Activated CD8-positive, alpha-beta memory T cell treated with anti-CD3 and anti-CD28 coated beads for 1 hour (primary cell): ENCODE measurements around the gene SLC39A2.

Experiments used
- DNase-seq, 2 donors: peaks; one replicate each; pipeline ENCODE4 v3.0.0-alpha.2; 2020; ENCODE audit warnings: low read depth in 1 of 2; ENCODE audit errors: extremely low read depth in 1 of 2

The SLC39A2 gene

GRCh38 chr14:21043387-21043973 is 44.4 kb downstream of the SLC39A2 start:
- no peak for DNase-seq

- DNase-seq = no peak
Measured at GRCh38 chr14:21043974-21044618, 45.0 kb downstream of the SLC39A2 start.

- DNase-seq = no peak
Measured at GRCh38 chr14:21047378-21047781, 48.3 kb downstream of the SLC39A2 start.

GRCh38 chr14:21048638-21049037 is 49.5 kb downstream of the SLC39A2 start:
- DNase-seq = no peak

- no peak for DNase-seq
Measured at GRCh38 chr14:21049271-21049673, 50.2 kb downstream of the SLC39A2 start.

GRCh38 chr14:21050597-21050996 is 51.5 kb downstream of the SLC39A2 start:
- no peak for DNase-seq
